ENCODE measurements around the gene FOXO3. TPM values are rescaled to one million over a fixed set of nuclear protein-coding genes. Genes with fewer than 3 reads are reported as not detected.

The FOXO3 gene
- total RNA-seq, 2 donors from 2014 or later = 16.4 to 20.3 TPM

DNA sequence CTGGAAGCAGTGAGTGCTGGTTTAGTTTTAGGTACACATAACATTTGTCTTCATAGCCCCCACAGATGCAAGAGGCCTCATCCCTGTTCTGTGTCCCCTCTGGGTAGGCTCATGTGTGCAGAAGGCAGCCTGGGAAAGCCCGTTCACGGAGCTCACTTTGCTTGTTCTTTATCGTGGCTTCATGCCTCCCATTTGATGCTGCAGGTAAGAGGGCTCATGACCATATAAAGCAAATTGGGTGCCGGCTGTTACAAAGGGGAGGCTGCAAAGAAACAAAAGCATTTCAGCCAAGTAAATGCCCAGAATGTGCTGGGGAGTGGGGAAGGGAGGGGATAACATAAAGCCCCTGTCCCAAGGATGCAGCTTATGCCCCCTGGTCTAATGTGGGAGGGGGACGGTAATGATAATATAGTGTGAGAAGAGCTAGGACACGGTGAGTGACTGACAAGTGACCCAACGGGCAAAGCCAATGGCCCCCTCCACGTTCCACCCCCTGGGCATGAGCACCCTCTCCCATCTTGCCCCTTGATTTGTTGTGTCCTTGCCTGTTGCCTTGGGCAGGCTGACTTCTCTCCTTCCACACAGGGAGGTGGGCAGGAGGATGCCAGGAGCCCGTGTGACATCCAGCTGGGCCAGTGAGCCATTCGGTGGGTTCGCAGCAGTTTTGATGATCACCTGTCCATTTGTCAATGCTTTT lies 138.0 kb downstream of the FOXO3 start:
- H3K27me3 Mint-ChIP-seq (ENCODE audit: insufficient read depth) = peaks cover 2% of the 10 kb centered on the region
- H3K9me3 ChIP-seq (ENCODE audit: control insufficient read depth, low read length) = peaks cover 27% of the 10 kb centered on the region
- H3K4me3 Mint-ChIP-seq = no peak overlapping the region
- H3K27ac Mint-ChIP-seq = no peak overlapping the region
- no peaks in the 10 kb centered on the region for H3K4me1 Mint-ChIP-seq
- H3K9me3 Mint-ChIP-seq = peaks cover 28% of the 10 kb centered on the region
- no peak overlapping the region for H3K27ac ChIP-seq (ENCODE audit: low read depth, low read length)
- no peak for TF ChIP-seq CTCF (conservative IDR thresholded peaks at IDR 0.05)
- no peaks in the 10 kb centered on the region for H3K36me3 Mint-ChIP-seq (ENCODE audit: low read depth)
- no peaks in the 10 kb centered on the region for H3K27me3 ChIP-seq (ENCODE audit: control insufficient read depth, insufficient read depth, low read length, poor library complexity, severe bottlenecking)
- no peak overlapping the region for H3K9ac ChIP-seq (ENCODE audit: extremely low read depth, low read length, poor library complexity, severe bottlenecking)
- 90 to 93% methylated on average over 5 to 11 of the region's 11 CpGs for WGBS, 2 experiments (ENCODE audit: insufficient coverage in 1 of 2, insufficient read length in 1 of 2)
- no peaks in the 10 kb centered on the region for H3K36me3 ChIP-seq (ENCODE audit: control insufficient read depth, insufficient read depth, low read length)
- no peak for DNase-seq
- H3K4me1 ChIP-seq (ENCODE audit: control insufficient read depth, insufficient read depth, low read length) = no peaks in the 10 kb centered on the region
- no peak overlapping the region for H3K4me3 ChIP-seq (ENCODE audit: low read length)

DNA sequence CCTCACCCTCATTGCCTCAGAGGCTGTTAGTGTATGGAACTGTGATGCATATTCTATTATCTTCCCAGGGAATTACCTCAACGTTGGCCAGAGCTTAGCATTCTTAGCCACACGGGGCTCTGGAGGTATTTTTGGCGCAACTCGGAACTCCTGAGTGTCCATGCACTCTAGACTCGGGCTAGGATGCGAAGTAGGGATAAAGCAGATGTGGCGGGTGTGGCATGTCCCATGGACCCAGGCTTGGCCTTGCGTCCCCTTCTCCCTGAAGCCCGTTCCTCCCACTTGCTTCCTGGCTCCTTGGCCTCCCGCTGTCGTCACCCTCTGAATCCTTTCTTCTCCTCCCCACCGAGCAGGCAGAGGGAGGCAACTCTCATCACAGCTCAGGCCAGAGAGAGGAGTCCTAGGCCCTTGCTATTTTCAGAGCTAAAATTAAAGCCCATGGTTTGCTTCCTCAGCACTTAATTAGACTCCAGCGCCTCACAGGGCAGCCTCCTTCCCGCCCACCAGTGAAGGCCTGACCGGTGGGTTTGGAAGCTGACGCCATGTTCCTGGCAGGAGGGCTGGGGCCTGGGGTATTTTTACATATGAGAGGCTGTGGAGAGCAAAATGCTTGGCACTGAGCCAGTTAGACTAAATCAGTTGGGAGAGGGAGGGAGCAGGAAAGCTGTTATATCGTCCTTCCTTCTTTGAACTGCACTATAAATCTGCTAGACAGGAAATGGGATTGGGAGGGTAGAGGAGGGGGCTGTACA lies 138.7 kb downstream of the FOXO3 start:
- Mint-ChIP-seq H3K4me3 (no peak overlapping the region), H3K9me3 (peaks cover 28% of the 10 kb centered on the region)

More for the DNA sequence above, 138.7 kb downstream of the FOXO3 start:
- H3K27me3 Mint-ChIP-seq (ENCODE audit: insufficient read depth) = peaks cover 2% of the 10 kb centered on the region
- H3K36me3 Mint-ChIP-seq (ENCODE audit: low read depth) = no peaks in the 10 kb centered on the region
- no peaks in the 10 kb centered on the region for H3K36me3 ChIP-seq (ENCODE audit: control insufficient read depth, insufficient read depth, low read length)
- H3K9me3 ChIP-seq (ENCODE audit: control insufficient read depth, low read length) = peaks cover 28% of the 10 kb centered on the region
- no peak overlapping the region for H3K4me3 ChIP-seq (ENCODE audit: low read length)
- H3K27me3 ChIP-seq (ENCODE audit: control insufficient read depth, insufficient read depth, low read length, poor library complexity, severe bottlenecking) = no peaks in the 10 kb centered on the region
- H3K4me1 ChIP-seq (ENCODE audit: control insufficient read depth, insufficient read depth, low read length) = no peaks in the 10 kb centered on the region
- H3K9ac ChIP-seq (ENCODE audit: extremely low read depth, low read length, poor library complexity, severe bottlenecking) = no peak overlapping the region
- WGBS, 2 experiments (ENCODE audit: insufficient coverage in 1 of 2, insufficient read length in 1 of 2) = 84 to 88% methylated on average over 10 to 17 of the region's 17 CpGs
- no peak for DNase-seq
- no peaks in the 10 kb centered on the region for H3K4me1 Mint-ChIP-seq
- no peak for TF ChIP-seq CTCF (conservative IDR thresholded peaks at IDR 0.05)
- peak overlapping the region; percentile 26 for H3K27ac Mint-ChIP-seq
- H3K27ac ChIP-seq (ENCODE audit: low read depth, low read length) = no peak overlapping the region
